GM12878 (cell line): ENCODE measurements around the gene DCC. TPM values are rescaled to one million over a fixed set of nuclear protein-coding genes. Genes with fewer than 3 reads are reported as not detected.

Experiments used
- ATAC-seq: fragments of 200-7000 bp; cut with Tn5 transposase; 3 replicates; pipeline ENCODE4 v1.9.1; 2020; ENCODE audit warnings: mild to moderate bottlenecking, moderate library complexity
- BruUV-seq: library from RNA; stranded (reverse); fragments of 400-500 nt; replicated peaks from 2 replicates; lab custom pipeline; 2021; lab: Mats Ljungman, UMichigan
- CTCF ChIA-PET: fragments of 300-600 bp; sonication (Branson Sonifier 250); formaldehyde crosslinking; extraction: SDS; loops from one replicate; lab custom pipeline; 2021; ENCODE audit warnings: inconsistent platforms; lab: Yijun Ruan, JAX
- POLR2A ChIA-PET: fragments of 350-600 bp; formaldehyde crosslinking; extraction: SDS; loops from one replicate; lab custom pipeline; 2021; ENCODE audit warnings: inconsistent platforms; lab: Charles Lee
- RAD21 ChIA-PET: fragments of 300-600 bp; sonication (Branson Sonifier 250); formaldehyde crosslinking; loops from one replicate; lab custom pipeline; 2023; ENCODE audit warnings: antibody characterized with exemption; ENCODE audit not compliant: unreplicated experiment; lab: Charles Lee
- SMC1A ChIA-PET: fragments of 300-600 bp; sonication (Branson Sonifier 250); formaldehyde crosslinking; loops from one replicate; lab custom pipeline; 2023; ENCODE audit not compliant: unreplicated experiment, uncharacterized antibody; lab: Charles Lee
- DNase-seq: peaks from one replicate; pipeline ENCODE4 v3.0.0-alpha.2; 2011; ENCODE audit warnings: low read depth, low spot score
- FAIRE-seq: peaks from 3 replicates; lab custom pipeline; 2011; peaks lifted over from hg19 to GRCh38; lab: Jason Lieb, UNC
- H2AFZ ChIP-seq: 2 replicates; pipeline ENCODE4 v1.6.0; 2011; ENCODE audit warnings: low read depth, low read length, control low read depth; ENCODE audit not compliant: control insufficient read depth
- H3K27ac ChIP-seq: 2 replicates; pipeline ENCODE4 v1.5.1; 2011; ENCODE audit warnings: control low read depth; ENCODE audit not compliant: control insufficient read depth, insufficient read depth
- H3K27me3 ChIP-seq, 2 experiments: replicated peaks in 1 of 2; 2 replicates each; pipeline versions ENCODE4 v1.6.0 to v1.6.1; 2011; ENCODE audit warnings: low read length in 1 of 2; ENCODE audit not compliant: control insufficient read depth in 2 of 2, insufficient read depth in 2 of 2
- H3K36me3 ChIP-seq, 2 experiments: 2 replicates each; pipeline ENCODE4 v1.5.1; 2011; ENCODE audit warnings: low read length in 1 of 2; ENCODE audit not compliant: control insufficient read depth in 2 of 2, insufficient read depth in 2 of 2
- H3K4me1 ChIP-seq: 2 replicates; pipeline ENCODE4 v1.6.1; 2011; ENCODE audit warnings: mild to moderate bottlenecking, low read length, moderate library complexity, mixed read lengths; ENCODE audit not compliant: control insufficient read depth, insufficient read depth
- H3K4me2 ChIP-seq: 2 replicates; pipeline ENCODE4 v1.6.0; 2011; ENCODE audit warnings: control low read depth; ENCODE audit not compliant: control insufficient read depth, insufficient read depth
- H3K4me3 ChIP-seq: fragments of 200-600 bp; sonication (generic); 2 replicates; pipeline ENCODE4 v1.5.1; 2016
- H3K79me2 ChIP-seq: 2 replicates; pipeline ENCODE4 v1.6.0; 2011; ENCODE audit warnings: low read length; ENCODE audit not compliant: control insufficient read depth, insufficient read depth
- H3K9ac ChIP-seq: 2 replicates; pipeline ENCODE4 v1.8.0; 2011; ENCODE audit warnings: low read length, control low read depth, mixed read lengths; ENCODE audit not compliant: control insufficient read depth, insufficient read depth
- H3K9me3 ChIP-seq: replicated peaks from 3 replicates; pipeline ENCODE4 v1.5.1; 2011; ENCODE audit warnings: mild to moderate bottlenecking, low read length; ENCODE audit not compliant: control insufficient read depth, insufficient read depth
- H4K20me1 ChIP-seq: 2 replicates; pipeline ENCODE4 v1.6.0; 2011; ENCODE audit not compliant: control insufficient read depth, insufficient read depth
- HDAC2 ChIP-seq: fragments of 200-600 bp; sonication (generic); IDR thresholded peaks from 2 replicates; pipeline ENCODE4 v1.6.1; 2017
- MYB ChIP-seq: fragments of 150-350 bp; IDR thresholded peaks from 2 replicates; pipeline ENCODE4 v1.6.1; 2014; ENCODE audit warnings: mild to moderate bottlenecking, low read depth, low read length, borderline replicate concordance
- NR2C2 ChIP-seq: IDR thresholded peaks from 2 replicates; pipeline ENCODE4 v1.6.1; 2011; ENCODE audit warnings: borderline replicate concordance, low read depth; ENCODE audit not compliant: control insufficient read depth, insufficient read length
- SIN3A ChIP-seq: IDR thresholded peaks from 2 replicates; pipeline ENCODE4 v1.6.1; 2012; ENCODE audit warnings: low read depth, low read length, improper control_type of control experiment
- SREBF1 ChIP-seq: IDR thresholded peaks from 2 replicates; pipeline ENCODE4 v1.6.1; 2012; ENCODE audit warnings: mild to moderate bottlenecking, low read length
- TBL1XR1 ChIP-seq: IDR thresholded peaks from 2 replicates; pipeline ENCODE4 v1.6.1; 2012; ENCODE audit warnings: low read depth, low read length, improper control_type of control experiment
- ZNF622 ChIP-seq: fragments of 450-650 bp; IDR thresholded peaks from 2 replicates; pipeline ENCODE4 v1.6.1; 2017; ENCODE audit warnings: mild to moderate bottlenecking, inconsistent platforms
- ZZZ3 ChIP-seq: IDR thresholded peaks from 2 replicates; pipeline ENCODE4 v1.6.1; 2011; ENCODE audit warnings: low read depth; ENCODE audit not compliant: control insufficient read depth, insufficient read length
- in situ Hi-C: fragments of 300-500 bp; cut with MboI; formaldehyde crosslinking; loops from 9 replicates; pipeline ENCODE4 v1.14.3; 2018; ENCODE audit warnings: mixed read lengths
- intact Hi-C: fragments of 100-400 bp; cut with micrococcal nuclease; formaldehyde crosslinking; loops from one replicate; pipeline ENCODE4 v1.14.2; 2022; ENCODE audit not compliant: unreplicated experiment
- polyA plus RNA-seq, 11 experiments: library from polyadenylated mRNA; depleted of rRNA in 4 of 11; unstranded in 6 of 11; stranded (reverse) in 5 of 11; fragments of >200 nt; fragmentation: Nextera tagmentation in 4 of 11; fragmentation: Illumina TruSeq in 1 of 11; extraction: Ambion mirVana in 4 of 11; extraction: Trizol in 1 of 11; gene quantifications; 1 replicate in 1 of 11; 2 replicates in 10 of 11; pipeline versions ENCODE4 v1.2.1 to v1.2.3, GENCODE V29; 2011 to 2016; ENCODE audit warnings: inconsistent platforms in 2 of 11, missing spikeins in 2 of 11, low read depth in 1 of 11
- total RNA-seq, 4 experiments: library from RNA; depleted of rRNA in 3 of 4; stranded (reverse); fragments of >200 nt in 3 of 4; fragmentation: Illumina TruSeq in 1 of 4; extraction: Trizol in 1 of 4; gene quantifications; 2 replicates each; pipeline versions ENCODE4 v1.2.1 to v1.2.3, GENCODE V29; 2013 to 2021
- TF ChIP-seq, protein P1 (sequence below): fragments of 450-650 bp; IDR thresholded peaks from 2 replicates; pipeline ENCODE4 v1.6.1; 2017; ENCODE audit warnings: borderline replicate concordance

Gene DCC
- total and polyA plus RNA-seq, 10 of the 15 experiments (the other 5 are each of a cell fraction or from before 2014, with no cell fraction given) = 0.01 TPM; not detected in 9

DNA sequence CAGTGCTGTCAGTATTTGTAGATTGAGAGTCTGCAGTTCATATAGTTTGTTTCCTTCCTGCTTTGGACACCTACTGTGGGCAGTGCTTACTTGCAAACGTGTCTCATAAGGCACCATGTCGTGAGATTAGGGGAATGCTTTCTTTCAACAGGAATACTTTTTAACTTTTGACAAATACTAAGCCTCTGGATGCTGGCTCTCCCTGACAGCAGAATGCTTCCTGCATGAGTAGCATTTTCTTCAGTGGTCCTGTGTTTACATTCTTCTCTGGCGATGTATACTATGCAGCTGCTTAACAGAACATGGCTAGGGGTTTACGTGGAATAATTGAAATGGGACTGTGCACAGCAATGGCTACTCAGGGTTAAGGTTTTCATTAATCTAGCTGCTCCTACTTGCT, 1077.0 kb downstream of the DCC start (continued):
- TF ChIP-seq NR2C2 (no peak), MYB (no peak), ZZZ3 (no peak)
- TF ChIP-seq, protein P1, sequence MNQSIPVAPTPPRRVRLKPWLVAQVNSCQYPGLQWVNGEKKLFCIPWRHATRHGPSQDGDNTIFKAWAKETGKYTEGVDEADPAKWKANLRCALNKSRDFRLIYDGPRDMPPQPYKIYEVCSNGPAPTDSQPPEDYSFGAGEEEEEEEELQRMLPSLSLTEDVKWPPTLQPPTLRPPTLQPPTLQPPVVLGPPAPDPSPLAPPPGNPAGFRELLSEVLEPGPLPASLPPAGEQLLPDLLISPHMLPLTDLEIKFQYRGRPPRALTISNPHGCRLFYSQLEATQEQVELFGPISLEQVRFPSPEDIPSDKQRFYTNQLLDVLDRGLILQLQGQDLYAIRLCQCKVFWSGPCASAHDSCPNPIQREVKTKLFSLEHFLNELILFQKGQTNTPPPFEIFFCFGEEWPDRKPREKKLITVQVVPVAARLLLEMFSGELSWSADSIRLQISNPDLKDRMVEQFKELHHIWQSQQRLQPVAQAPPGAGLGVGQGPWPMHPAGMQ = no peak

DNA sequence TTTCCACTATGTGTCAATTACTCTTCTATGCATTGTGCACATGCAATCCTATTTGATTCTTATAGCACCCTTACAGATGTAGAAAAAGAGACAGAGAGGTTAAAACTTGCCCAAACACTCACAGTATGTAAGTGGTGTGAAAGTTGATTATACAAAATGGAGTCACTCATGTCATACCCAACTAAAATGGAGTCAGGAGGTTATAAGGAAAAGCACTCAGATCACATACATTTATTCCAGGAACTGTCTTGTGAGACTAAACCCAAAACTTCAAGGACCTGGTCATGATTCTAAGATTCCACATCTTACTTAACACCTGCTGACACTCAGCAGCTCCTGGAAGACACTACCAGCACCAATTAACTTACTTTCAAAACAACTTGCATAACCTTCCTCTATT, 1081.9 kb downstream of the DCC start:
- H3K27ac ChIP-seq = no peak overlapping the region
- FAIRE-seq = no peak
- ChIA-PET POLR2A (no interaction called here), SMC1A (no interaction called here), RAD21 (no interaction called here), CTCF (no interaction called here)
- H3K27me3 ChIP-seq = no peaks in the 10 kb centered on the region
- no peak overlapping the region for H3K9ac ChIP-seq
- H3K79me2 ChIP-seq = no peaks in the 10 kb centered on the region
- H4K20me1 ChIP-seq = no peaks in the 10 kb centered on the region
- TF ChIP-seq SREBF1 (no peak), ZNF622 (no peak), SIN3A (no peak), TBL1XR1 (no peak), HDAC2 (no peak)
- no peak overlapping the region for H3K4me2 ChIP-seq
- no peak overlapping the region for H2AFZ ChIP-seq
- no peaks in the 10 kb centered on the region for H3K9me3 ChIP-seq
- ATAC-seq = no peak
- no TSS peak for BruUV-seq
- in situ Hi-C loops = no loop called here
- H3K36me3 ChIP-seq = no peaks in the 10 kb centered on the region
- intact Hi-C loops = no loop called here
- H3K4me1 ChIP-seq = no peaks in the 10 kb centered on the region
- no peak for DNase-seq
- no peak overlapping the region for H3K4me3 ChIP-seq
